ENCODE results near the gene PI4K2B.

DNA sequence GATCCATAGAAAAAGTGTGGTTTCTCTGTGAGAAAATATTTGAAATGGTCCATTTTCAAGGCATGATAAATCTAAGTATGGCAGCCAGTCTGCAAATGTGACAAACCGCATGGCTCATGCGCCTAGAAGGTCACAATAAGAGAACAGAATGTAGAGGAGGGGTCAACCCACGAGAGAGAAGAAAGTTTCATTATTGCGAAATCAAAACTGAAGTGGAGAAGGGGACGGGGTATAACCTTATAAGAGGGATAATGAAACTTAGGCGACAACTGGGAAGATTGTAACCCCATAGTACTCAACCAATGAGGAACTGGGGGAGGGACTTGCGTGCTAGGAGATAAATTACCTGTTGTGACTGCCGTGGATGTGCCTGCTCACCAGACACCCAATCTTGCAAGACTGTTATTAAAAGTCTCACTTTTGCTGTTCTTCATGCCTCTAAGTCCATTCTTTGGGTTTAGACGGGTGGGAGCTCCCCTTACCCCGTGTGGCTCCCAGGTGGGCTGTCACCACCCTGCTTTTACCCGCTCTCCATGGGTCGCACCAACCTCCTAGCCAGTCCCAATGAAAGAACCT is 57.4 kb downstream of the PI4K2B start:
- no peak for TF ChIP-seq CTCF (optimal IDR thresholded peaks at IDR 0.05 in 1 of 3, IDR thresholded peaks at IDR 0.05 in 1 of 3, conservative IDR thresholded peaks at IDR 0.05 in 1 of 3; ENCODE audit: extremely low read depth in 1 of 3, insufficient read depth in 2 of 3, low read length in 3 of 3)
- TF ChIP-seq EZH2 (IDR thresholded peaks at IDR 0.05; ENCODE audit: low read length): no peak

All from keratinocyte (primary cell).